IPS-20b (cell line): ENCODE results near the gene SELENOH.
"Not testable (repeated sequence)": the region's sequence is repeated elsewhere in the genome, so short reads cannot be mapped to it uniquely, and the experiment has no call there.

ENCODE experiments used
- H3K27ac ChIP-seq: one replicate; pipeline ENCODE4 v1.5.1; 2013; ENCODE audit warnings: low read length
- H3K27me3 ChIP-seq: 2 replicates; pipeline ENCODE4 v1.6.1; 2013; ENCODE audit warnings: mild to moderate bottlenecking, low read length, inconsistent platforms; ENCODE audit not compliant: insufficient read depth
- H3K36me3 ChIP-seq: 2 replicates; pipeline ENCODE4 v1.6.1; 2013; ENCODE audit warnings: low read depth, mild to moderate bottlenecking, inconsistent platforms, low read length, moderate library complexity; ENCODE audit not compliant: insufficient read depth
- H3K4me1 ChIP-seq: 2 replicates; pipeline ENCODE4 v1.6.1; 2013; ENCODE audit warnings: mild to moderate bottlenecking, control low read depth, inconsistent platforms, low read length, moderate library complexity; ENCODE audit not compliant: insufficient read depth
- H3K4me3 ChIP-seq: 2 replicates; pipeline ENCODE4 v1.5.1; 2013; ENCODE audit warnings: mild to moderate bottlenecking, low read length, inconsistent platforms
- H3K9ac ChIP-seq: 2 replicates; pipeline ENCODE4 v1.6.1; 2013; ENCODE audit warnings: low read depth, mild to moderate bottlenecking, inconsistent platforms, low read length, moderate library complexity
- H3K9me3 ChIP-seq: 2 replicates; pipeline ENCODE4 v1.6.1; 2013; ENCODE audit warnings: mild to moderate bottlenecking, low read depth, low read length, inconsistent platforms; ENCODE audit not compliant: insufficient read depth

SELENOH gene

GRCh38 chr11:57741132-57742086 lies at the start of gene SELENOH:
SELENOH (plus strand) TSS chr11:57741491; CDS start chr11:57741596, 105 bp downstream.
- H3K4me3 ChIP-seq = peak within 1 kb of the TSS; percentile 97
- H3K4me1 ChIP-seq = 0 out of 2 replicates have a peak, but pooled peaks cover 5% of the 10 kb centered on the region
- peak within 1 kb of the TSS; percentile 64 for H3K27ac ChIP-seq
- H3K36me3 ChIP-seq = peaks cover 70% of the 10 kb centered on the region
- H3K9ac ChIP-seq = peak within 1 kb of the TSS; percentile 97
- H3K27me3 ChIP-seq = no peaks in the 10 kb centered on the region
- no peaks in the 10 kb centered on the region for H3K9me3 ChIP-seq

GRCh38 chr11:57698843-57699365 lies 42.4 kb upstream of the SELENOH start:
- Histone ChIP-seq H3K27me3 (no peaks in the 10 kb centered on the region), H3K9me3 (no peaks in the 10 kb centered on the region), H3K9ac (no peak overlapping the region), H3K4me3 (no peak overlapping the region), H3K27ac (no peak overlapping the region), H3K36me3 (peaks cover 83% of the 10 kb centered on the region), H3K4me1 (no peaks in the 10 kb centered on the region)

- H3K36me3 ChIP-seq = peaks cover 83% of the 10 kb centered on the region
- H3K27ac ChIP-seq = no peak overlapping the region
- no peak overlapping the region for H3K4me3 ChIP-seq
- no peaks in the 10 kb centered on the region for H3K4me1 ChIP-seq
- no peak overlapping the region for H3K9ac ChIP-seq
- H3K9me3 ChIP-seq = no peaks in the 10 kb centered on the region
- no peaks in the 10 kb centered on the region for H3K27me3 ChIP-seq
Measured at GRCh38 chr11:57699813-57700212, 41.5 kb upstream of the SELENOH start.

- no peak overlapping the region for H3K27ac ChIP-seq
- H3K4me1 ChIP-seq = no peaks in the 10 kb centered on the region
- H3K36me3 ChIP-seq = peaks cover 80% of the 10 kb centered on the region
- no peaks in the 10 kb centered on the region for H3K9me3 ChIP-seq
- H3K9ac ChIP-seq = no peak overlapping the region
- H3K4me3 ChIP-seq = no peak overlapping the region
- H3K27me3 ChIP-seq = no peaks in the 10 kb centered on the region
Measured at GRCh38 chr11:57700425-57700824, 40.9 kb upstream of the SELENOH start.

GRCh38 chr11:57703341-57703740 lies 38.0 kb upstream of the SELENOH start:
- Histone ChIP-seq H3K9ac (no peak overlapping the region), H3K4me3 (no peak overlapping the region), H3K27ac (no peak overlapping the region), H3K27me3 (no peaks in the 10 kb centered on the region), H3K9me3 (no peaks in the 10 kb centered on the region), H3K36me3 (peaks cover 62% of the 10 kb centered on the region), H3K4me1 (no peaks in the 10 kb centered on the region)

GRCh38 chr11:57704932-57705331 lies 36.4 kb upstream of the SELENOH start:
- Histone ChIP-seq H3K9ac (no peak overlapping the region), H3K4me3 (no peak overlapping the region), H3K36me3 (peaks cover 53% of the 10 kb centered on the region), H3K27me3 (no peaks in the 10 kb centered on the region), H3K9me3 (no peaks in the 10 kb centered on the region), H3K4me1 (no peaks in the 10 kb centered on the region), H3K27ac (no peak overlapping the region)

- not testable (repeated sequence) for H3K4me1 ChIP-seq, H3K27ac ChIP-seq, H3K9ac ChIP-seq, H3K27me3 ChIP-seq, H3K9me3 ChIP-seq, H3K4me3 ChIP-seq
- H3K36me3 ChIP-seq = peaks cover 48% of the 10 kb centered on the region
Measured at GRCh38 chr11:57705432-57705831, 35.9 kb upstream of the SELENOH start.

- H3K9me3 ChIP-seq = no peaks in the 10 kb centered on the region
- H3K4me1 ChIP-seq = peaks cover 7% of the 10 kb centered on the region; the same call in 1 of the 2 replicates
- H3K36me3 ChIP-seq = peaks cover 10% of the 10 kb centered on the region
- H3K4me3 ChIP-seq = no peak overlapping the region
- no peaks in the 10 kb centered on the region for H3K27me3 ChIP-seq
- no peak overlapping the region for H3K9ac ChIP-seq
- no peak overlapping the region for H3K27ac ChIP-seq
Measured at GRCh38 chr11:57709802-57710367, 31.4 kb upstream of the SELENOH start.

- Histone ChIP-seq H3K27ac (peak within 1 kb of the TSS; percentile 88), H3K4me1 (peaks cover 7% of the 10 kb centered on the region; the same call in 1 of the 2 replicates), H3K27me3 (no peaks in the 10 kb centered on the region), H3K4me3 (peak within 1 kb of the TSS; percentile 98), H3K9ac (peak within 1 kb of the TSS; percentile 98), H3K9me3 (no peaks in the 10 kb centered on the region), H3K36me3 (peaks cover 8% of the 10 kb centered on the region; the same call in 1 of the 2 replicates)
Measured at GRCh38 chr11:57711414-57712255, 29.7 kb upstream of the SELENOH start, which contains the start of gene MED19. MED19 (minus strand) TSS chr11:57712215; CDS start chr11:57712179, 36 bp downstream.

- H3K9me3 ChIP-seq = no peaks in the 10 kb centered on the region
- peak within 1 kb of the TSS; percentile 98 for H3K4me3 ChIP-seq
- H3K27ac ChIP-seq = peak within 1 kb of the TSS; percentile 88
- H3K27me3 ChIP-seq = no peaks in the 10 kb centered on the region
- H3K4me1 ChIP-seq = peaks cover 7% of the 10 kb centered on the region; the same call in 1 of the 2 replicates
- peaks cover 8% of the 10 kb centered on the region; the same call in 1 of the 2 replicates for H3K36me3 ChIP-seq
- peak within 1 kb of the TSS; percentile 98 for H3K9ac ChIP-seq
Measured at GRCh38 chr11:57712256-57713150, 28.8 kb upstream of the SELENOH start, which contains the start of gene TMX2. TMX2 (plus strand) TSS chr11:57712593; CDS start chr11:57712619, 26 bp downstream.
